ENCODE measurements around the gene SLC4A8. TPM values are rescaled to one million over a fixed set of nuclear protein-coding genes. Genes with fewer than 3 reads are reported as not detected.
A peak's percentile ranks its signal among the peaks of the same experiment; 100 is the strongest.

Gene SLC4A8
- total RNA-seq, 1 experiment from 2014 or later: 3.0 TPM

DNA sequence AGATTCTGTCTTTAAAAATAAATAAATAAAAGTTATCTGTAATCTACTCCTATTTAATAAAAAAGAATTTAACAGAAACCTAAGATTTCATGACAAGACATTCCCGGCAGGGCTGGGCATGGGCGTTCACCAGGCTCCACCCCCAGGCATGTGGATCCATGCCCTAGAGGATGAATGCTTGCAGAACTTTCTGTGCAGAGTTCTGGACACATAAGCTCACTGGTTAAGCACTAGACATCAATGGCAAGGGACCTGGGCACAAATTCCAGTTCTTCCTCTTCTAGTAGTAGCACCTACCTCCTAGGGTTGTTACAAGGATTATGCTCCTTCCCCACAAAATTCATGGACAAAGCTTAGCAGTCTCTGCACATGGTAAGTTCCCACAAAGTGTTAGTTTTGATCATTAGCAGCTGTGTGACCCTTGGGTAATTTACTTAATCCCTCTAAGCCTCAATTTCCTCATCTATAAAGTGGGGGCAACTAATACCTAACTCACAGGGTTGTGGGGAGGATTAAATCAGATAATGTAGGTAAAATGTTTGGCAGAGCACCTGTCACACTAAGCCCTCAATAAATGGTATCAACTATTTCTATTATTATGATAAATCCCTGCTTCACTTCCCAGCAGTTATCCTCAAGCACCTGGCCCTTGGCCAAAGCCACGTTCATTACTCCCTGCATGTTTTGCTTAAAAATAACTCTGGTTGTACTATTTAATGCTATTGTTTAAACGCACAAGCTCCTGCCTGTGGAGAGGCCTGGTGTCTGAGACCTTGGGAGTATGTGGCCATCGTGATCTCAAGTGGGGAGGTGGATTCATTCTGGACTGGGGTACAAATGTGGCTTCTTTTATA is 43.2 kb upstream of the SLC4A8 start:
- H3K27ac ChIP-seq: no peak overlapping the region
- H3K36me3 ChIP-seq (ENCODE audit: low read depth): peaks cover 53% of the 10 kb centered on the region
- no peaks in the 10 kb centered on the region for H3K27me3 ChIP-seq (ENCODE audit: insufficient read depth, low read depth)
- no peak for DNase-seq
- no peak overlapping the region for H3K4me3 ChIP-seq
- peaks cover 40% of the 10 kb centered on the region for H3K4me1 ChIP-seq (replicated peaks; ENCODE audit: insufficient read depth)
- H4K20me1 ChIP-seq (ENCODE audit: insufficient read depth): no peaks in the 10 kb centered on the region
- peaks cover 28% of the 10 kb centered on the region for H3F3A ChIP-seq (ENCODE audit: insufficient read depth, low read depth)
- H3K79me2 ChIP-seq (ENCODE audit: low read depth): peaks cover 13% of the 10 kb centered on the region
- H3K9me2 ChIP-seq (ENCODE audit: insufficient read depth): no peaks in the 10 kb centered on the region
- ChIA-PET CTCF (no interaction called here), POLR2A (ENCODE audit: unreplicated experiment) (interaction anchor here (0.6 kb wide), 1 partner anchor 89 kb away, joined by 6 read pairs; no protein-coding TSS in a partner anchor)
- intact Hi-C loops (cut with micrococcal nuclease; ENCODE audit: unreplicated experiment): no loop called here
- no TSS peak for BruUV-seq (replicated peaks)
- H3K4me2 ChIP-seq: no peak overlapping the region
- no peak for TF ChIP-seq EZH2 (IDR thresholded peaks at IDR 0.05; ENCODE audit: low read depth)
- TF ChIP-seq, protein P1, sequence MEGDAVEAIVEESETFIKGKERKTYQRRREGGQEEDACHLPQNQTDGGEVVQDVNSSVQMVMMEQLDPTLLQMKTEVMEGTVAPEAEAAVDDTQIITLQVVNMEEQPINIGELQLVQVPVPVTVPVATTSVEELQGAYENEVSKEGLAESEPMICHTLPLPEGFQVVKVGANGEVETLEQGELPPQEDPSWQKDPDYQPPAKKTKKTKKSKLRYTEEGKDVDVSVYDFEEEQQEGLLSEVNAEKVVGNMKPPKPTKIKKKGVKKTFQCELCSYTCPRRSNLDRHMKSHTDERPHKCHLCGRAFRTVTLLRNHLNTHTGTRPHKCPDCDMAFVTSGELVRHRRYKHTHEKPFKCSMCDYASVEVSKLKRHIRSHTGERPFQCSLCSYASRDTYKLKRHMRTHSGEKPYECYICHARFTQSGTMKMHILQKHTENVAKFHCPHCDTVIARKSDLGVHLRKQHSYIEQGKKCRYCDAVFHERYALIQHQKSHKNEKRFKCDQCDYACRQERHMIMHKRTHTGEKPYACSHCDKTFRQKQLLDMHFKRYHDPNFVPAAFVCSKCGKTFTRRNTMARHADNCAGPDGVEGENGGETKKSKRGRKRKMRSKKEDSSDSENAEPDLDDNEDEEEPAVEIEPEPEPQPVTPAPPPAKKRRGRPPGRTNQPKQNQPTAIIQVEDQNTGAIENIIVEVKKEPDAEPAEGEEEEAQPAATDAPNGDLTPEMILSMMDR (conservative IDR thresholded peaks at IDR 0.05): no peak
- no peak overlapping the region for H2AFZ ChIP-seq
- H3K9me3 ChIP-seq (ENCODE audit: insufficient read depth, low read depth): no peaks in the 10 kb centered on the region

GRCh38 chr12:51382173-51382572 is 42.5 kb upstream of the SLC4A8 start:
- no TSS peak for BruUV-seq (replicated peaks)
- H3K4me1 ChIP-seq (replicated peaks; ENCODE audit: insufficient read depth): peaks cover 47% of the 10 kb centered on the region
- POLR2A ChIA-PET (ENCODE audit: unreplicated experiment): no interaction called here

GRCh38 chr12:51383269-51383905 is 41.2 kb upstream of the SLC4A8 start:
- Histone ChIP-seq H3K79me2 (ENCODE audit: low read depth) (peaks cover 18% of the 10 kb centered on the region), H3K4me3 (no peak overlapping the region), H3K36me3 (ENCODE audit: low read depth) (peaks cover 43% of the 10 kb centered on the region), H3K27me3 (ENCODE audit: insufficient read depth, low read depth) (no peaks in the 10 kb centered on the region), H3K9me2 (ENCODE audit: insufficient read depth) (no peaks in the 10 kb centered on the region), H3K27ac (peak overlapping the region; percentile 52), H4K20me1 (ENCODE audit: insufficient read depth) (no peaks in the 10 kb centered on the region), H3K4me1 (replicated peaks; ENCODE audit: insufficient read depth) (peaks cover 59% of the 10 kb centered on the region), H3K9me3 (ENCODE audit: insufficient read depth, low read depth) (no peaks in the 10 kb centered on the region), H3F3A (ENCODE audit: insufficient read depth, low read depth) (peaks cover 47% of the 10 kb centered on the region), H2AFZ (no peak overlapping the region), H3K4me2 (peak overlapping the region; percentile 45)
- ChIA-PET CTCF (interaction anchor here (0.6 kb wide), 1 partner anchor 56 kb away, joined by 11 read pairs; no protein-coding TSS in a partner anchor), POLR2A (ENCODE audit: unreplicated experiment) (interaction anchor here (0.5 to 0.9 kb wide), 3 partner anchors 11 to 144 kb away, joined by 5 to 6 read pairs (median 6); no protein-coding TSS in a partner anchor)
- BruUV-seq (replicated peaks): no TSS peak
- no peak for TF ChIP-seq EZH2 (IDR thresholded peaks at IDR 0.05; ENCODE audit: low read depth)
- intact Hi-C loops (cut with micrococcal nuclease; ENCODE audit: unreplicated experiment): no loop called here
- peak; percentile 28 to 89 for DNase-seq

More at GRCh38 chr12:51382173-51382572, 42.5 kb upstream of the SLC4A8 start:
- Histone ChIP-seq H2AFZ (no peak overlapping the region), H3K27me3 (ENCODE audit: insufficient read depth, low read depth) (no peaks in the 10 kb centered on the region), H3K9me2 (ENCODE audit: insufficient read depth) (no peaks in the 10 kb centered on the region), H3K4me3 (no peak overlapping the region), H3K79me2 (ENCODE audit: low read depth) (peaks cover 14% of the 10 kb centered on the region), H3K4me2 (no peak overlapping the region), H3K27ac (no peak overlapping the region), H3K36me3 (ENCODE audit: low read depth) (peaks cover 53% of the 10 kb centered on the region), H3K9me3 (ENCODE audit: insufficient read depth, low read depth) (no peaks in the 10 kb centered on the region), H3F3A (ENCODE audit: insufficient read depth, low read depth) (peaks cover 35% of the 10 kb centered on the region), H4K20me1 (ENCODE audit: insufficient read depth) (no peaks in the 10 kb centered on the region)
- intact Hi-C loops (cut with micrococcal nuclease; ENCODE audit: unreplicated experiment): no loop called here
- TF ChIP-seq EZH2 (IDR thresholded peaks at IDR 0.05; ENCODE audit: low read depth): no peak
- TF ChIP-seq, protein P1 (conservative IDR thresholded peaks at IDR 0.05): no peak
- CTCF ChIA-PET: no interaction called here
- no peak for DNase-seq
